Measurements from ENCODE around the gene ZBTB4.

GRCh38 chr17:7511108-7511507, 31.7 kb upstream of the ZBTB4 start:
- TF ChIP-seq, protein P1, sequence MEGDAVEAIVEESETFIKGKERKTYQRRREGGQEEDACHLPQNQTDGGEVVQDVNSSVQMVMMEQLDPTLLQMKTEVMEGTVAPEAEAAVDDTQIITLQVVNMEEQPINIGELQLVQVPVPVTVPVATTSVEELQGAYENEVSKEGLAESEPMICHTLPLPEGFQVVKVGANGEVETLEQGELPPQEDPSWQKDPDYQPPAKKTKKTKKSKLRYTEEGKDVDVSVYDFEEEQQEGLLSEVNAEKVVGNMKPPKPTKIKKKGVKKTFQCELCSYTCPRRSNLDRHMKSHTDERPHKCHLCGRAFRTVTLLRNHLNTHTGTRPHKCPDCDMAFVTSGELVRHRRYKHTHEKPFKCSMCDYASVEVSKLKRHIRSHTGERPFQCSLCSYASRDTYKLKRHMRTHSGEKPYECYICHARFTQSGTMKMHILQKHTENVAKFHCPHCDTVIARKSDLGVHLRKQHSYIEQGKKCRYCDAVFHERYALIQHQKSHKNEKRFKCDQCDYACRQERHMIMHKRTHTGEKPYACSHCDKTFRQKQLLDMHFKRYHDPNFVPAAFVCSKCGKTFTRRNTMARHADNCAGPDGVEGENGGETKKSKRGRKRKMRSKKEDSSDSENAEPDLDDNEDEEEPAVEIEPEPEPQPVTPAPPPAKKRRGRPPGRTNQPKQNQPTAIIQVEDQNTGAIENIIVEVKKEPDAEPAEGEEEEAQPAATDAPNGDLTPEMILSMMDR (conservative IDR thresholded peaks at IDR 0.05; ENCODE audit: low read length): no peak
- TF ChIP-seq EZH2phosphoT487 (IDR thresholded peaks at IDR 0.05; ENCODE audit: borderline replicate concordance, low read depth, low read length): no peak
